GM18502 (cell line): ENCODE measurements around the gene IL13RA1.
"Not testable (repeated sequence)": the region's sequence is repeated elsewhere in the genome, so short reads cannot be mapped to it uniquely, and the experiment has no call there.

Experiments
- ATAC-seq: cut with Tn5 transposase; IDR thresholded peaks from one replicate; pipeline ENCODE4 v1.9.1; 2021; ENCODE audit warnings: mild to moderate bottlenecking; ENCODE audit not compliant: unreplicated experiment, poor library complexity

IL13RA1 gene

DNA sequence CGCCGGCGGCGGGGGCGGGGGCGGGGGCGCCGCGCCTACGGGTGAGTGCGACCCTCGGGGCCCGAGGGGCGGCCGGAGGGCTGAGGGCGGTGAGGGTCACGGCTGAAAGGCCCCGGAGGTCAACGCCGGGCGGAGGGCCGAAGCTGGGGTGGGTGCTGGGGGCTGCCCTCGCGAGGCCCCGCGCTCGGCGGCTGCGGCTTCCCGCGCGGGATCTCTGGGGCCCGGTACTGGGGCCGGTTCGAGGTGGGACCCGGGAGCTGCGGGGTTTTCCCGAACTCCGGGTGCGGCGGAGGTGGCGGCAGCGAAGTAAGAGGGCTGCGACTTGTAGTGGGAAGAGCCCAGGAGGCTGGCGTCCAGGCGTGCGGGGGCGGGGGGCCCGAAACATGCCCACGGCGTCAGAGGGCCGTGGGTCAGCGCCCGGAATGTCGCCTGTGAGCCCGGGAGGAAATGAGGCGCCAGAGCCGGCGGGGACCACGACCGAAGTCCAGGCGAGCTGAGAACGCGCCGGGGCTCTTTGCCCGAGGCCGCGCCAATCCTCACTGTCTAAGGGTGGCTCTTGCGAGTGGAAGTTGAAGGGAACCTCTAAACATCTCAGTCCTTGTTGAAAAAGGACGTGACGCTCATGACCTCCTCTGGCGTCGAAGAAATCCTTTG is 407 bp downstream of the IL13RA1 start:
- ATAC-seq, result peak; percentile 19

DNA sequence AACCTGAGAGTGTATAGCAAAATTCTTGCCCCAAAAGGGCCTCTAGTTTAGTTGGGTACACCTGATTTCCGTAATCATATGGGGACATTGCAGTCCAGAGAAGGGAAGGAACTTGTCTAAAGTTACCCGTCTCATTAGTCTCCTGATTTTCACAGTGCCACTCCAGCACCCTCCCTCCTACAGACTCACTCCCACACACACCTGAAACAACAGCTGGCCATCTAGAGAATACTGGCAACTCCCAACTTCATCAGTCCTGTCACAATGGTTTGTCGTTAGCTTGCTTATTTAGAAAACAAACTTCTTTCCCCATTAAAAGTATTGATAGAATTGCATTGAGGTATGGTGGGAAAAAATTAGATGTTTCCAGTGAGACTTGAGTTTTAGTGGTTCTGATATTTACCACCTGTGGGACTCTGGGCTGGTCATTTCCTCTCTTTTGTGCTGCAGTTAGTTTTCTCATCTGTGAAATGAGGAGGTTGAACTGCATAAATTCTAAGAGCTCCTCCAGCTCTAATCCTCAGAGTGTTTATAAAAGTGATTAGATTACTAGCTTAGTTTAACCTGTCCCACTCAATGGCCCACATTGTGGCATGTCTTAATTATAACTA is 1.7 kb downstream of the IL13RA1 start:
- no peak for ATAC-seq

DNA sequence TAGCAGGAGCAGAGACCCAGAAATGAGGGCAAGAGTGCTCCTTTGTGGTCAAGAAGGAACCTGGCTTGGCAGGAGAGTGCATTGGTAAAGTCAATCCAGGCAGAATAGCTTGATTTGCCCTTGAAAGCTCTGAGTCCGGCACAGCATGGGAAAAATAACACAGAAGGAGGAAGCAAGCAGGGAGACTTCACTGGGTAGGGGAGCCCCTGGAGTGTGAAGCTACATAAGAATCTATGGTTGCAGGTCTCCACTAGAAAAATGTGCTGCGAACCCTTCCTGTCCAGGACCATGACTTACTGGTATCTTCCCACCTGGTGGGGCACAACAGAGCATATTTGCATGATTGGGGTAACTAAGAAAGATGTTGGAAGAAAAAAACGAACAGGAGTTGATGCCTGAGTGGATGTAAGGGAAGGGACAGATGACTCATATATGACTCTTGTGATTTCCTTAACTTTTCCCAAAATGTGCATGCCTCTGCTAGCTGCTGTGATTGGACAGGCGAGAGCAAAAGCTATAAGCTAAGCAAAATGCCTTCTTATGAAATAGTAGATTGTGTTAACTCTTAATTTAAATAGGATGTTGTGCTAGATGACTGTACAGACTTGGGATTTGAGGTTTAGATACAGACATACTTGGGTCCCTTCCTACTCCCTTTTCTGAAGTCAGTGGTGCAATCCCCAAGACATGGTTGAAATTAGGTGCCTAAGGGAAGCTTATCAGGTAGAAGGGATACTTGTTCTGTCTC is 3.3 kb downstream of the IL13RA1 start:
- no peak for ATAC-seq

DNA sequence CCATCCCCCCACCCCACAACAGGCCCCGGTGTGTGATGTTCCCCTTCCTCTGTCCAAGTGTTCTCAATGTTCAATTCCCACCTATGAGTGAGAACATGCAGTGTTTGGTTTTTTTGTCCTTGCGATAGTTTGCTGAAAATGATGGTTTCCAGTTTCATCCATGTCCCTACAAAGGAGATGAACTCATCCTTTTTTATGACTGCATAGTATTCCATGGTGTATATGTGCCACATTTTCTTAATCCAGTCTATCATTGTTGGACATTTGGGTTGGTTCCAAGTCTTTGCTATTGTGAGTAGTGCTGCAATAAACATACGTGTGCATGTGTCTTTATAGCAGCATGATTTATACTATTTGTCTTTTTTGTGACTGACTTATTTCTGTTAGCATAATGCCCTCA is 5.1 kb downstream of the IL13RA1 start:
- ATAC-seq, result not testable (repeated sequence)

DNA sequence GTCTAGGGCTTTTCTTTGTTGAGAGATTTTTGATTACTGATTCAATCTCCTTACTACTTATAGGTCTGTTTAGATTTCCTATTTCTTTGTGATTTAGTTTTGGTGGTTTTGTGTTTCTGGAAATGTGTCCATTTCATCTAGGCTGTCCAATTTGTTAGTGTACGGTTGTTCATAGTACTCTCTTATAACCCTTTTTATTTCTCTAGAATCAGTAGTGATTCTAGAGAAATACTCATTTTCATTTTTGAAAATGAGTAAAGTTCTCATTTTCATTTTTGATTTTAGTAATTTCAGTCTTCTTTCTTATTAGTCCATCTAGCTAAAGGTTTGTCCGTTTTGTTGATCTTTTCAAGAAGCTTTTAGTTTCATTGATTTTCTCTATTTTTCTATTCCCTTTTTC is 7.5 kb downstream of the IL13RA1 start:
- ATAC-seq, result peak; percentile 56

DNA sequence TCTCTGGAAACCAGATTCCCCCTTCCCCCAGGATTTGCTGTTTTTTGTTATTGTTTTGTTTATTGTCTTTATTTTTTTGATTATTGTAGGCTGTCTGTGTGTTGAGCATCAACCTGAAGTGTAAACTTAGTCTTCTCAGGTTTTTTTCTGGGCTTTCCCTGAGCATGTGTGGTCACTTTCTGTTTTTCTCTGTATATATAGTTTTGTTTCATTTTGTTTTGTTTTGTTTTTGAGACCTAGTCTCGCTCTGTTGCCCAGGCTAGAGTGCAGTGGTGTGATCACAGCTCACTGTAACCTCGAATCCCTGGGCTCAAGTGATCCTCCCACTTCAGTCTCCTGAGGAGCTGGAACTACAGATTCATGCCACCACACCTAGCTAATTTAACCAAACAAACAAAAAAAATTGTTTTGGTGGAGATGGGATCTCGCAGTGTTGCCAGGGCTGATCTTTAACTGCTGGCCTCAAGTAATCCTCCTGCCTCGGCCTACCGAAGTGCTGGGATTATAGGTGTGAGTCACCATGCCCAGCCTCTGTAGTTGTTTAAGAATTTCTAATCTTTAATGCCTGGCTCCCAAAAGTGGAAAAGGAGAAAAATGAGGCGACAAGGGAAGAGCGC is 9.1 kb downstream of the IL13RA1 start:
- peak; percentile 84 for ATAC-seq

DNA sequence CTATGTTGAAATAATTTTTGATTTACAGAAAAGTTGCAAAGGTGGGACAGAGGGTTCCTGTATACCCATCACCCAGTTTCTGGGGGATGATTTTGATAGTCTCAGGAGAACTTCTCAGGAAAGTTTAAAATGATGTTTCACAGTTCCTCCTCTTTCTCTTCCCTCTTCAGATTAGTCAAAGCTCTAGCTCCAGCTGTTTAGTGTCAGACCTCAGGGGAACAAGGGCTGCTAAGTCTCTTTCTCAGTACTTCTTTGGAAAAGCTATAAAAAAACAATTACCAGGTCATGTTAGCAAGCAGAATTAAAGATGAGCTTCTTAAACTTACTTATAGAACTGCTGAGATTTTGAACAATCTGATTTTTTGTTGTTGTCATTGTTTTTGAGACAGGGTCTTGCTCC is 12.2 kb downstream of the IL13RA1 start:
- no peak for ATAC-seq

DNA sequence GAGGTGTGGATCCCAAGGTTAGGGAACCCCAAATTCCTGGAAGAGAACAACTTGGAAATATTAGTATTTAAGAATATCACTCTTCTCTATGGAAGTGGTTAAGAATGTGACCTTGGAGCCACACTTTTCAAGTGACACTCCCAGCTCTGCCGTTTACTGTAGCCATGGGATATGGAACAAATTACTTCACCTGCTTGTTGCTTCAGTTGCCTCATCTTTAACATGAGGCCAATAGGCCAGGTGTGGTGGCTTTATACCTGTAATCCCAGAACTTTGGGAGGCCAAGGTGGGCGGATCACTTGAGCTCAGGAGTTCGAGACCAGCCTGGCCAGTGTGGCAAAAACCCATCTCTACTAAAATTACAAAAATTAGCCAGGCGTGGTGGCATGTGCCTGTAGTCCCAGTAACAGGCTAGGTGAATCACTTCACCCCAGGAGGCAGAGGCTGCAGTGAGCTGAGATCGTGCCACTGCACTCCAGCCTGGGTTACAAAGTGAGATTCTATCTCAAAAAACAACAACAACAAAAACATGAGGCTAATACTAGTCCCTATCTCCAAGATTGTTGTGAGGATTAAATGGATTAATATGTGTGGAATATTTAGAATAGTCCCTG is 13.0 kb downstream of the IL13RA1 start:
- ATAC-seq, result no peak

DNA sequence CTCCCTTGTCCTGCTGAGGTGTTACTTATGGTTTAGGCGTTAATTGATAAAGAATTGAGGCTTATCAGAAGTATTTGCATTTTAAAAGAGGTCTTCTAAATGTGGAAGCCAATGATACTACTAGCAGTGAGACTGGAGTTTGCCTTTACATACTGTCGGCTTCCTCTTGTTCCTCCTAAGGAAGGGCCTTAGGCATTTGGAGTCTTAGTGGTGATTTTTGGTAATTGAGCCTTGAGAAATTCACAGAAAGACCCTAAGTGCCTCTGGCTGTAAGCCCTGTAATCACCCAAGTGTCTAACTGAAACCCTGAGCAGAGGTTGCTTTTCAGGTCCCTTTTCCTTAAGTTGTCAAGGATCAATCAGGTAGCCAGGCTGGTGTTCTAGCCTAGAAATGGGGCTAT is 14.8 kb downstream of the IL13RA1 start:
- ATAC-seq, result no peak

DNA sequence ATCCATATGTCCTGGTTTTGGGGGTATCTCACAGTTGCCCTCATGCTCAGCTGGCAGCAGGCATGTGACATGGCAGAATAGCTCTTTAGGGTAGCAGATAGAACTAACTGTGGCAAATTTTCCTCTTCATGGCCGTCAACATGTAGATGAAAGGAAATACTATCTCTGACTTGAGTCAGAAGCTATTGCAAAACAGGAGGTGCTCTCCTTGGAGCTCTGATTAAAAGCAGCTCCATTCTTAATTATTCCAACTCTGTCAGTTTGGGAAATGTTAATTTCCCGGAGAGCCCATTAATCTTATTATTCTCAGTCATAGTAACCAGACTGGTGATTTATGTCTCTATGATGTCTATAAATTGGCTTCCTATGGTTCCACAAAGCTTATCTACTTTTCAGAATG is 18.2 kb downstream of the IL13RA1 start:
- no peak for ATAC-seq

DNA sequence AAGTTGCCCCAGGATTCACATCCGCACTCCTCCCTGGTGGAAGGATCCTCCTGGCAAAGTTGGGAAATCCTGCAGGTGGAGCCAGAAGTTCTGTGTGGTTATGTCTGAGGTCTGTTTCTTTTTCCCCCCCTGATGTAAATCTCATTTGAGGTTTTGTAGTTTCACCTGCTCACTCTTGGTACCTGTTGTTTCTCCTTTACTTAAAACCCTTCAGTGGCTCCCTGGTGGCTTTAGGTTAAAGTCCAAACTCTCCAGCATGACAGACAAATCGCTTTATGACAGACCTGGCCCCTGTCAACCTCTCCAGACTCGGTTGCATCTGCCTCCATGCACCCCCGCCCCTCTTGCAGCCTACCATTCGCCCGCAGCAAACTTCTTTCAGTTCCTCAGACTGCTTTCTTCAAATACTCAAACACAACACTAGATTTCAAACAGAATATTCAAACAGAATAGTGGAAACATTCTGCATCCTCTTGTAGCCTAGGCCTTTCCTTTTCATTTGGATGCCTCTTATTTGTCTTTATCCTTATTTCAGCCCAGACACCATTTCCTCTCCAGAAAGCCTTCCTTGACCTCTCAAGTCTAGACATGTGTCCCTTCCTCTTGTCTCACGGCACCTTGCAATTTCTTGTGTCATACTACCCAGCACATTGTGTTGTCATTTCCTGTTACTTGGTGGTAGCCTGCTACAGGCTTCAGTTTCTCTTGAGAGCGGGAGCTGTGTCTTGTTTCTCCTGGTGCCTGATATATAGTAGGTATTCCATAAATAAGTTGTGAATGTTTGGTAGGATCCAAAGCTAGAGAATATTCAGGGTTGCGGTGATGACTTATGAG is 24.8 kb downstream of the IL13RA1 start:
- ATAC-seq, result peak; percentile 86

DNA sequence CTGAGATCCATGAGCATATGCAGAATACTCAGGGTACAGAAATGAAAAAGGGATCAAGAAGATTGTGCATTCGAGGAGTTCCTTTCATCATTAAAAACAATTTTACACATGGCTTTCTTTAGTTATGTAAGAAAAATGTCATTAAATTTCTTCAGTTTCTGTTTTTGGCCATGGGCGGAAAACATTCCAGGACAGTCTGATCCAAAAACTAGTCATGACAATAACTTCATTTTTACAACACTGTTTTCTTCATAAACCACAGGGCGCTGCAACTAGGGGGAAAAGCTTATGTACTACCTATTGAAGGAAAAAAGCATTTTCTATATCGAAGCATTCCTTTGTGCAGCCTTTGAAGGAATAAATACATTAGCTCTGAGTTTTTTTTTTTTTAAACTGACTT is 28.2 kb downstream of the IL13RA1 start:
- no peak for ATAC-seq

DNA sequence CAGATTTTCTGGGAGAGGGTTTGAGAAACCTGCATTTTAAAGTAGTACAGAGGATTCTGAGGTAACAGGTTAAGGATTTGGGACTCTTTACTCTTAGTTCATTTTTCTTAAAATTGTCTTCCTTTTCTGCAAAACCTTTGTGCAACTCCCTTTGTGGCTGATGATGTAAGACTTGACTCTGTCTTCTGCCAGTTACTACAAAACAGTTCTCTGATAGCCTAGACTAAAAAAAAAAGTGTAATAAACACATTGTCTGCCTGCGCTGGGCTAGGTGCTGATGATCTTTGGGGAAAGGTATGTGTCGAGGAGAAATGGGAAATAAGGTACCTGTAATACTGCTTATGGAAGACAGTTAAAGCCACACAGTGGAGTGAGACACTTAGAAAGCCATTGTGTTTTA is 28.7 kb downstream of the IL13RA1 start:
- no peak for ATAC-seq

DNA sequence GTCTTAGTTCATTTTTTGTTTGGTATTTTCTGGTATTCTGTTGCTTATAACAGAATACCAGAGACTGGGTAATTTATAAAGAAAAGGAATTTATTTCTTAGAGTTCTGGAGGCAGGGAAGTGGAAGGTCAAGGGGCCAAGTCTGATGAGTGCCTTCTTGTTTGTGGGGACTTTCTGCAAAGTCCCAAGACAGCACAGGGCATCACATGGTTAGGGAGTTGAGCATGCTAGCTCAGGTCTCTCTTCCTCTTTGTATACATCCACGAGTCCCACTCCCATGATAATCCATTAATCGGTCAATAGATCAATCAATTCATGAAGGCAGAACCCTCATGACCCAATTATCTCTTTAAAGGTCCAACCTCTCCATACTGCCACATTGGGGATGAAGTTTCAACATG is 31.1 kb downstream of the IL13RA1 start:
- ATAC-seq, result no peak

DNA sequence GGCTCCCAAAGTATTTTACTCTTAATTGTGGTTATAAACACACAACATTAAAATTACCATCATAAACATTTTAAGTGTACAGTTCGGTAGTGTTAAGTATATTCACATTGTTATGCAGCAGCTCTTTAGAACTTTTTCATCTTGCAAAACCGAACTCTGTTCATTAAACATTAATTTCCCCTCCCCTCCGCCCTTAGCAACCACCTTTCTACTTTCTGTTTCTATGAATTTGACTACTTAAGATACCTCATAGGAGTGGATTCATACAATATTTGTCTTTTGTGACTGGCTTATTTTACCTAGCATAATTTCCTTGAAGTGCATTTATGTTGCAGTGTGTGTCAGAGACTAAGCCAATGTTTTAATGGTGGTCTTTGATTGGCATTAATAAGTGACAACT is 32.6 kb downstream of the IL13RA1 start:
- no peak for ATAC-seq

DNA sequence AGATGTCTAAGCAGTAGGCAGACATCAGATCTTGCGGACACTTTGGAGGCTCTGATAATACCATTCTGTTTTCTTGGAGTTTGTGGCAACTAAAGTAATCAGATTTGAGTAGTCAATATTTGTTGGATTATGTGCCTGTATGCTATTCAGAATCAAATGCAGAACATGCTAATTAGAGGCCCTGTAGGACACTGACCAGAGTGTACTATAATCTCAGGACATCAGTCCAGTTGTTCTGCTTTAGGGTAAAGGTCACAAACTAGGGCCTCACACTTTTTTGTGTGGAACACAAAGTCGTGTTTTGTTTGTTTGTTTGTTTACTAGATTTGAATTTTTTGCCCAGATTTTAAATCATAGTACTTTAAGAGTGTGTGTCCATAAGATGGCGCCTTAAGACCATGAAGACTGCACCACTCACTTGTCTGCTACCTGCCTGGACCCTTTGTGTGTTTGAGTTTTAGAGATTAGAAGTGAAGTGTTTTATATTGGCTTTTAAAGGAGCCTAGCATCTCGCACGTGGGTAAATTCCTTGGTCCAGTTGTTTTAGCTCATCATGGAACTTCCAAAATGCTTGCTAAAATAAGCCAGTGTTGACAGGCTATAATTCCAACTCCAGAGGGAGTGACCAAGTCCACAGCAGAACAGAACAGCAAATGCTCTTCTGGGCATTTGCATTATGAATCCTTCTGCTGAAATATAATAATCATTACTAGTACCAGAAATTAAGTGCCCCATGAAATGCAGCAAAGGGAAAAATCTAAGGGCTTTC is 34.7 kb downstream of the IL13RA1 start:
- ATAC-seq, result no peak

DNA sequence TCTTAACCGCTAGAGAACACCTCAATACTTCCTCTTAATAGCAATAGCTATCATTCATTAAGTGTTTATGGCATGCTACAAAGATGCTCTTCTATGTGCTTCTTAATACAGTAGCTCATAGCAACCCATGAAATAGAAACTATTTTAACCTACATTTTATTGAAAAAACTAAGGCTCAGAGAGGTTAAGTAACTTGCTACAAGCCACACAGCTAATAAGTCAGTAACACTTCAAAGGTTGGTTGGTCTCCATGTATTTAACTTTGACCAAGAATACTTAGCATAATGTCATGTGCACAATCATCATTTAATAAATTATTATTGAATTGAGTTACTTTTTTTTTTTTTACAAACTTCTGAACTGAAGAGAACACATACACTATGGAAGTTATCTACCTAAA is 36.1 kb downstream of the IL13RA1 start:
- ATAC-seq, result no peak

DNA sequence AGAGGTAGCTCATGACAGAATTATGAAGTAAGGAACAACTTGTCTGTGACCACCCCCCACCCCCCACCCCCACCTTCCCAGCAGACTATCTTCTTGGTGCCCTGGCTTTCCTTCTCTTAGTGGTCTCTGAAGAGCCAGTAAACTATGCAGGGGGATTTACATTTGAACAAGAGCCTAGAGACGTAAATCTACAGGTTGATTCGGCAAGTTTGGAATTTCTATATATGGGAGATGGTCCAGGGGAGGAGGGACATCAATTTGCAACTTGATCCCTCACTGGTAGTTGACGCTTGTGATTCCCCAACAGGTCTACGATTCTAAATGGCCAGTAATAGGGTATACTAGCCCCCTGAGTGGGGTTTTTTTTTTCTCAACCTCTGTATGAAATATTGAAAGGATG is 36.7 kb downstream of the IL13RA1 start:
- no peak for ATAC-seq

DNA sequence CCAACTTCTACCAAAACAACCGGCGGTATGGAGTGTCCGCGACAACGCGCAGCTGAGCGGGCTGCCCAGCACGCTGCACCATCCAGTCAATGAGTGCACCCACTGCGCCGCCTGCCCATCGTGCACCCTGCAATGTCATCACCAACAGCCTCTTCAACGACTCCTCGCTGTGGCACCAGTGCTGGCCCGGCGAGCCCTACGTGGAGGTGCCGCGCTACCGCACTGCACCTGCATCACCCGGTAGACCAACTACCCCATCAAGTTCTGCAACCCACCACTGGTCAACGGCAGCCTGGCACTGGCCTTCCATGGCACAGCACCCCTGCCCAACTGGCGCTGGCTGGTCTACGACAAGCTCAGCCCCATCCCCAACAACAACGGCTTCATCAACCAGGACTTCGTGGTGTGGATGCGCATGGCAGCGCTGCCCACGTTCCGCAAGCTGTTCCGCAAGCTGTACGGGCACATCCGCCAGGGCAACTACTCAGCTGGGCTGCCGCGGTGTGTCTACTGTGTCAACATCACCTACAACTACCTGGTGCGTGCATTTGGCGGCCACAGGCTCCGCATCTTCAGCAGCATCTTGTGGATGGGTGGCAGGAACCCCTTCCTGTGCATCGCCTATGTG is 42.8 kb downstream of the IL13RA1 start:
- ATAC-seq, result no peak
